Transverse colon (tissue), 4 donors: ENCODE measurements around the gene CWC27. TPM values are rescaled to one million over a fixed set of nuclear protein-coding genes. Genes with fewer than 3 reads are reported as not detected.
A peak's percentile ranks its signal among the peaks of the same experiment; 100 is the strongest.
"Not testable (repeated sequence)": the region's sequence is repeated elsewhere in the genome, so short reads cannot be mapped to it uniquely, and the experiment has no call there.

ENCODE experiments used
- DNase-seq: peaks from one replicate; pipeline ENCODE4 v3.0.0-alpha.2; 2019
- H3K27ac ChIP-seq, 4 donors: fragments of 200-600 bp; sonication (generic); 2 replicates each; pipeline ENCODE4 v1.5.1; 2016 to 2018; ENCODE audit warnings: inconsistent platforms in 4 of 4
- H3K27me3 ChIP-seq: fragments of 200-600 bp; sonication (generic); 2 replicates; pipeline ENCODE4 v1.5.1; 2017; ENCODE audit warnings: inconsistent platforms
- H3K36me3 ChIP-seq, 4 donors: fragments of 200-600 bp; sonication (generic); 2 replicates each; pipeline ENCODE4 v1.5.1; 2017 to 2019; ENCODE audit warnings: inconsistent platforms in 4 of 4
- H3K4me1 ChIP-seq, 4 donors: fragments of 200-600 bp; sonication (generic); 2 replicates each; pipeline ENCODE4 v1.5.1; 2017 to 2020; ENCODE audit warnings: inconsistent platforms in 4 of 4
- H3K4me3 ChIP-seq, 4 donors: fragments of 200-600 bp; sonication (generic); 1 replicate in 1 of 4; 2 replicates in 3 of 4; pipeline versions ENCODE4 v1.5.1 to v1.6.1; 2017 to 2019; ENCODE audit warnings: inconsistent platforms in 4 of 4
- H3K9me3 ChIP-seq, 2 donors: fragments of 200-600 bp; sonication (generic); 2 replicates each; pipeline ENCODE4 v1.5.1; 2017 to 2019; ENCODE audit warnings: inconsistent platforms in 2 of 2
- CTCF ChIP-seq, 5 experiments: fragments of 200-600 bp in 3 of 5; fragments of 450-650 bp in 2 of 5; sonication (generic) in 3 of 5; IDR thresholded peaks; 1 replicate in 2 of 5; 2 replicates in 3 of 5; pipeline ENCODE4 v1.5.1; 2016 to 2017; ENCODE audit warnings: antibody characterized with exemption in 5 of 5, inconsistent platforms in 3 of 5, mild to moderate bottlenecking in 2 of 5, moderate library complexity in 1 of 5
- EP300 ChIP-seq: sonication (generic); formaldehyde crosslinking; IDR thresholded peaks from one replicate; pipeline ENCODE4 v1.6.1; 2017; ENCODE audit warnings: antibody characterized with exemption, low read depth
- POLR2A ChIP-seq: fragments of 450-650 bp; IDR thresholded peaks from one replicate; pipeline ENCODE4 v1.6.1; 2016; ENCODE audit warnings: antibody characterized with exemption, mild to moderate bottlenecking, moderate library complexity
- POLR2AphosphoS5 ChIP-seq, 3 donors: sonication (generic); formaldehyde crosslinking; IDR thresholded peaks; one replicate each; pipeline ENCODE4 v1.6.1; 2016; ENCODE audit warnings: antibody characterized with exemption in 3 of 3
- WGBS, 2 donors: methylation state at CpG; one replicate each; pipeline ENCODE4 v1.1.5; 2018; ENCODE audit warnings: low coverage in 1 of 2; 5-methylcytosine and 5-hydroxymethylcytosine counted together
- in situ Hi-C, 4 donors: fragments of 200-750 bp; cut with MboI; loops; one replicate each; pipeline versions ENCODE4 v1.15.0 to v1.15.1; 2017; ENCODE audit warnings: low sequenced_read_pairs in 3 of 4, low pct_ligation_motif_present in 1 of 4, low pct_unique_long_range_greater_than_20kb in 1 of 4
- intact Hi-C: fragments of 100-400 bp; cut with DNase I; formaldehyde crosslinking; loops from one replicate; pipeline ENCODE4 v1.15.1; 2023; ENCODE audit warnings: low total_unique reads
- total RNA-seq, 4 donors: library from RNA; depleted of rRNA; stranded (reverse); fragments of >200 nt; gene quantifications; one replicate each; pipeline ENCODE4 v1.1.0, GENCODE V29; 2016

CWC27 gene
- total RNA-seq, 4 donors from 2014 or later, result 9.6 to 36.2 (median 15.6) TPM; not detected in 1

- Histone ChIP-seq H3K4me3 (no peak overlapping the region), H3K4me1 (no peaks in the 10 kb centered on the region), H3K9me3 (no peaks in the 10 kb centered on the region), H3K27ac (peak overlapping the region in 1 of 4 donors; percentile 39), H3K27me3 (no peaks in the 10 kb centered on the region), H3K36me3 (peaks cover 0 to 6% (median 2%) of the 10 kb centered on the region in 4 donors)
- no peak for DNase-seq
- intact Hi-C loops (no loop called here), in situ Hi-C loops (loop anchor here in 3 of 4 donors (10.0 to 25.0 kb wide), 3 partner anchors 230 to 680 kb away; partner anchors contain the start of gene ADAMTS6 (in 2 of the 3))
- TF ChIP-seq POLR2A, result no peak
- TF ChIP-seq CTCF (IDR thresholded peaks at IDR 0.05), result no peak
- no peak for TF ChIP-seq POLR2AphosphoS5 (IDR thresholded peaks at IDR 0.05)
- TF ChIP-seq EP300, result no peak
- 44 to 56% methylated on average over 5 of the region's 5 CpGs for WGBS, 2 donors
Measured at GRCh38 chr5:64807520-64807919, 38.8 kb downstream of the CWC27 start.

GRCh38 chr5:64811050-64811640, 42.4 kb downstream of the CWC27 start:
- WGBS, 2 donors, result 93 to 94% methylated on average over 1 of the region's 1 CpG
- Histone ChIP-seq H3K27ac (no peak overlapping the region), H3K4me3 (no peak overlapping the region), H3K36me3 (no peaks in the 10 kb centered on the region), H3K4me1 (no peaks in the 10 kb centered on the region), H3K9me3 (no peaks in the 10 kb centered on the region), H3K27me3 (no peaks in the 10 kb centered on the region)
- TF ChIP-seq POLR2A, result no peak
- peak; percentile 51 to 66 (median 62) for TF ChIP-seq CTCF (IDR thresholded peaks at IDR 0.05)
- TF ChIP-seq POLR2AphosphoS5 (IDR thresholded peaks at IDR 0.05), result no peak
- no peak for DNase-seq
- intact Hi-C loops (loop anchor here (5.0 kb wide), 1 partner anchor 676 kb away; no protein-coding TSS in a partner anchor), in situ Hi-C loops (loop anchor here in 3 of 4 donors (25.0 kb wide), 2 partner anchors 226 to 676 kb away; partner anchors contain the start of gene ADAMTS6 (in 2 of the 3))

- Histone ChIP-seq H3K4me1 (peaks cover 0 to 5% (median 0%) of the 10 kb centered on the region in 4 donors), H3K4me3 (no peak overlapping the region), H3K9me3 (no peaks in the 10 kb centered on the region), H3K27me3 (no peaks in the 10 kb centered on the region), H3K27ac (no peak overlapping the region), H3K36me3 (no peaks in the 10 kb centered on the region)
- in situ Hi-C loops, result loop anchor here in 3 of 4 donors (25.0 kb wide), 2 partner anchors 223 to 673 kb away; partner anchors contain the start of gene ADAMTS6 (in 2 of the 3)
- TF ChIP-seq POLR2A (no peak), EP300 (no peak), CTCF (IDR thresholded peaks at IDR 0.05) (no peak), POLR2AphosphoS5 (IDR thresholded peaks at IDR 0.05) (no peak)
- no peak for DNase-seq
- intact Hi-C loops, result loop anchor here (5.0 kb wide), 1 partner anchor 673 kb away; no protein-coding TSS in a partner anchor
- WGBS, 2 donors, result 80 to 82% methylated on average over 2 of the region's 2 CpGs
Measured at GRCh38 chr5:64814073-64814472, 45.3 kb downstream of the CWC27 start.

GRCh38 chr5:64818245-64818644, 49.5 kb downstream of the CWC27 start:
- intact Hi-C loops, result no loop called here
- H3K36me3 ChIP-seq, result no peaks in the 10 kb centered on the region
- TF ChIP-seq POLR2A, result no peak
- TF ChIP-seq POLR2AphosphoS5 (IDR thresholded peaks at IDR 0.05), result no peak
- TF ChIP-seq EP300, result no peak
- TF ChIP-seq CTCF (IDR thresholded peaks at IDR 0.05), result no peak
- H3K27me3 ChIP-seq, result no peaks in the 10 kb centered on the region
- in situ Hi-C loops, result loop anchor here (5.0 to 25.0 kb wide), 3 partner anchors 219 to 669 kb away; partner anchors contain the start of gene ADAMTS6 (in 3 of the 4)
- no peak for DNase-seq
- no peaks in the 10 kb centered on the region for H3K9me3 ChIP-seq
- H3K4me3 ChIP-seq, result no peak overlapping the region
- 62 to 73% methylated on average over 3 of the region's 3 CpGs for WGBS, 2 donors
- no peak overlapping the region for H3K27ac ChIP-seq
- H3K4me1 ChIP-seq, result peaks cover 0 to 10% (median 0%) of the 10 kb centered on the region in 4 donors

- DNase-seq, H3K27me3 ChIP-seq, H3K27ac ChIP-seq, intact Hi-C loops, H3K9me3 ChIP-seq, H3K4me3 ChIP-seq, H3K36me3 ChIP-seq: not testable (repeated sequence)
- peaks cover 0 to 10% (median 0%) of the 10 kb centered on the region in 4 donors for H3K4me1 ChIP-seq
- 88 to 93% methylated on average over 4 of the region's 4 CpGs for WGBS, 2 donors
- in situ Hi-C loops, result loop anchor here (5.0 to 25.0 kb wide), 3 partner anchors 218 to 668 kb away; partner anchors contain the start of gene ADAMTS6 (in 3 of the 4)
Measured at GRCh38 chr5:64819345-64819744, 50.6 kb downstream of the CWC27 start.
